ENCODE data around the gene ZNF17.

- TF ChIP-seq CTCF (conservative IDR thresholded peaks at IDR 0.05) (no peak), ZFX (IDR thresholded peaks at IDR 0.05) (no peak)
Measured at GRCh38 chr19:57441979-57442752, 31.2 kb downstream of the ZNF17 start.
